ENCODE data around the gene SRSF6. TPM values are rescaled to one million over a fixed set of nuclear protein-coding genes. Genes with fewer than 3 reads are reported as not detected.
A peak's percentile ranks its signal among the peaks of the same experiment; 100 is the strongest.

The SRSF6 gene
- polyA plus RNA-seq, 3 donors from 2014 or later: 18.7 to 43.7 (median 25.4) TPM

- Mint-ChIP-seq H3K9me3 (peaks cover 0 to 2% (median 0%) of the 10 kb centered on the region in 6 donors), H3K27me3 (ENCODE audit: low read depth in 3 of 3) (peaks cover 8 to 27% (median 26%) of the 10 kb centered on the region in 3 donors), H3K4me3 (peak overlapping the region; percentile 92 to 100 (median 97)), H3K4me1 (peaks cover 36 to 63% of the 10 kb centered on the region in 2 donors), H3K27ac (peak overlapping the region; percentile 82 to 100 (median 89)), H3K36me3 (peaks cover 4 to 34% (median 26%) of the 10 kb centered on the region in 3 donors)
- DNase-seq: no peak
Observed at GRCh38 chr20:43458422-43458924, 777 bp downstream of the SRSF6 start.

GRCh38 chr20:43459022-43459942 is 1.6 kb downstream of the SRSF6 start:
- peaks cover 0 to 2% (median 0%) of the 10 kb centered on the region in 6 donors for H3K9me3 Mint-ChIP-seq
- peaks cover 41 to 70% of the 10 kb centered on the region in 2 donors for H3K4me1 Mint-ChIP-seq
- peaks cover 4 to 42% (median 31%) of the 10 kb centered on the region in 3 donors for H3K36me3 Mint-ChIP-seq
- DNase-seq: no peak
- H3K27ac Mint-ChIP-seq: peak overlapping the region; percentile 82 to 95 (median 84)
- H3K4me3 Mint-ChIP-seq: peak overlapping the region; percentile 75 to 97 (median 83)
- H3K27me3 Mint-ChIP-seq (ENCODE audit: low read depth in 3 of 3): peaks cover 8 to 27% (median 24%) of the 10 kb centered on the region in 3 donors

DNA sequence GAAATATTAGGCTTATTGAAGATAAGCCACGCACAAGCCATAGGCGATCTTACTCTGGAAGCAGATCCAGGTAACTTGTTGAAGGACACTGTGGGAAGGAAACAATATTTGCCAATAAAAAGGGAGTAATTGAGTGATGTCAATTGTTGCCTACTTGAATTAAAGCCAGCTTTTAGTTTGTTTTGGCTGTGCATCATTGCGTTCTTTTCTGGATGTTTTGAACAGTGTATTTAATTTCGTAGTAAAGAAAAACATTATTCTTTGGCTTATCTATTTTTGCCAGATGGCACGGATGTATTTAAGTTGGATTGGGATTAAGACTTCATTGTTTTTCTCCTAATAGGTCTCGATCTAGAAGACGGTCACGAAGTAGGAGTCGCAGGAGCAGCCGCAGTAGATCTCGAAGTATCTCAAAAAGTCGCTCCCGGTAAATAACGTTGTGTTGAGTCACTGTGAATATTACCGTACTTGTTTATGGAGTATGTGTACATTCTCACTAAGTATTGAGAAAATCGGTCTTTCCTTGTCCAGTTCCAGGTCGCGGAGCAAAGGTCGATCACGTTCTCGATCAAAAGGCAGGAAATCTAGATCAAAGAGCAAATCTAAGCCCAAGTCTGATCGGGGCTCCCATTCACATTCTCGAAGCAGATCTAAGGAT is 2.6 kb downstream of the SRSF6 start:
- Mint-ChIP-seq H3K36me3 (peaks cover 4 to 51% (median 34%) of the 10 kb centered on the region in 3 donors), H3K27me3 (ENCODE audit: low read depth in 3 of 3) (peaks cover 8 to 27% (median 23%) of the 10 kb centered on the region in 3 donors), H3K9me3 (peaks cover 0 to 2% (median 0%) of the 10 kb centered on the region in 6 donors), H3K27ac (peak overlapping the region in 5 of 6 donors; percentile 7 to 83 (median 42)), H3K4me1 (peaks cover 42 to 70% of the 10 kb centered on the region in 2 donors), H3K4me3 (peak overlapping the region in 3 of 5 donors; percentile 7 to 15 (median 11))
- no peak for DNase-seq

DNA sequence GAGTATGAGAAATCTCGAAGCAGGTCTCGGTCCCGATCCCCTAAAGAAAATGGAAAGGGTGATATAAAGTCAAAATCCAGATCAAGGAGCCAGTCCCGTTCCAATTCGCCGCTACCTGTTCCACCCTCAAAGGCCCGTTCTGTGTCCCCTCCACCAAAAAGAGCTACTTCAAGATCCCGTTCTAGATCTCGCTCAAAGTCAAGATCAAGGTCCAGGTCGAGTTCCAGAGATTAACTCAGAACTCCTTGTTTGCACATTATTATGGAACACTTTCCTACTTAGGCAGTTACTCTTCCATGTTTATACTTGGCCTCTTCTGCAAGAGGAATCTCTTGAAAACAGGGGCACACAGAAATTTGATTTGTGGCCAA is 3.1 kb downstream of the SRSF6 start:
- Mint-ChIP-seq H3K27me3 (ENCODE audit: low read depth in 3 of 3) (peaks cover 8 to 26% (median 23%) of the 10 kb centered on the region in 3 donors), H3K4me3 (peak overlapping the region in 2 of 5 donors; percentile 15 to 32), H3K27ac (peak overlapping the region; percentile 4 to 83 (median 62)), H3K9me3 (peaks cover 0 to 2% (median 0%) of the 10 kb centered on the region in 6 donors), H3K36me3 (peaks cover 4 to 54% (median 37%) of the 10 kb centered on the region in 3 donors), H3K4me1 (peaks cover 42 to 70% of the 10 kb centered on the region in 2 donors)
- no peak for DNase-seq

- peaks cover 10 to 62% (median 45%) of the 10 kb centered on the region in 3 donors for H3K36me3 Mint-ChIP-seq
- peak overlapping the region in 3 of 6 donors; percentile 8 to 24 (median 12) for H3K27ac Mint-ChIP-seq
- H3K4me3 Mint-ChIP-seq: no peak overlapping the region
Observed at GRCh38 chr20:43461894-43462659, 4.4 kb downstream of the SRSF6 start.

DNA sequence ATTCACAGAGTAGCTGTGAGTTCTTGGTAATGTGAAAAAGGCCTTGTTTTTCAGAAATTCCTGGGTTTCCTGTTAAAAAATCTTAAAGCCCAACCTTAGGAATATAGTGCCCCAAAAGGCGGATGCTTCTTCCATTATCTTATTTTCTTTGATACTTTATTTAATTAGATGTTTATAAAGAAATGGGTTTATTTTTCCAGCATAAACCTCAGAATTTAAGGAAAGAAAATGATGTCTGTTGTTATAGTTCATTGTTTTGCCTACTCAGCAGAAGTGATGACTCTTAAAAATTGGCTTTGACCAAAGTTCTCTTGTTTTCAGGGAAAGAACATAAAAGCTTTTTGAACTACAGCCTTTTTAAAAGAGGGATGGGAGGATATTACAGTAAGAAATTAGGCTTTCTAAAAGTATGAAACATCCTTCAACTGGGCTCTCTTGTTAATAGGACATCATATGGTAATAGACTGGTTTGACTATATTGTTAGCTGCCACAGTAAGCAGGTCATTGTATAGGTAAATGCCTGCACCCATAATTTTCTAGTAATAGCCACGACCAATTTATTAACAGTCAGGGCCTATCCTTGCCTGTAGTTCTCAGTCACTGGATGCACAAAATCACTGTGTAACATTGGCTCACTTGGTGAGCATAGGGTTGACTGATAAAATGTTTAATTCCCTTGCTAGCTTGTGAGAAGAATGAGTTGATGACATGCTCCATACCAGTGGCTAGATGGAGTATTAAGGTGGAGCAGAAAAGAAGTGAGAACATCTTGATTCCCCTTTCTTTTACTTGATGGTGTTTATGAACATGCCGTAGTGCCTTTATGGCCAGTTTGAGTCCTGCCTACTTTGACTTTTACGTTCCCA is 5.2 kb downstream of the SRSF6 start:
- Mint-ChIP-seq H3K4me1 (peaks cover 37 to 63% of the 10 kb centered on the region in 2 donors), H3K27me3 (ENCODE audit: low read depth in 3 of 3) (peaks cover 3 to 18% (median 14%) of the 10 kb centered on the region in 3 donors), H3K27ac (peak overlapping the region in 5 of 6 donors; percentile 5 to 67 (median 28)), H3K4me3 (no peak overlapping the region), H3K36me3 (peaks cover 13 to 62% (median 45%) of the 10 kb centered on the region in 3 donors), H3K9me3 (no peaks in the 10 kb centered on the region)
- no peak for DNase-seq

More at GRCh38 chr20:43461894-43462659, 4.4 kb downstream of the SRSF6 start:
- Mint-ChIP-seq H3K9me3 (no peaks in the 10 kb centered on the region), H3K27me3 (ENCODE audit: low read depth in 3 of 3) (peaks cover 8 to 25% (median 21%) of the 10 kb centered on the region in 3 donors), H3K4me1 (peaks cover 40 to 69% of the 10 kb centered on the region in 2 donors)
- DNase-seq: no peak

DNA sequence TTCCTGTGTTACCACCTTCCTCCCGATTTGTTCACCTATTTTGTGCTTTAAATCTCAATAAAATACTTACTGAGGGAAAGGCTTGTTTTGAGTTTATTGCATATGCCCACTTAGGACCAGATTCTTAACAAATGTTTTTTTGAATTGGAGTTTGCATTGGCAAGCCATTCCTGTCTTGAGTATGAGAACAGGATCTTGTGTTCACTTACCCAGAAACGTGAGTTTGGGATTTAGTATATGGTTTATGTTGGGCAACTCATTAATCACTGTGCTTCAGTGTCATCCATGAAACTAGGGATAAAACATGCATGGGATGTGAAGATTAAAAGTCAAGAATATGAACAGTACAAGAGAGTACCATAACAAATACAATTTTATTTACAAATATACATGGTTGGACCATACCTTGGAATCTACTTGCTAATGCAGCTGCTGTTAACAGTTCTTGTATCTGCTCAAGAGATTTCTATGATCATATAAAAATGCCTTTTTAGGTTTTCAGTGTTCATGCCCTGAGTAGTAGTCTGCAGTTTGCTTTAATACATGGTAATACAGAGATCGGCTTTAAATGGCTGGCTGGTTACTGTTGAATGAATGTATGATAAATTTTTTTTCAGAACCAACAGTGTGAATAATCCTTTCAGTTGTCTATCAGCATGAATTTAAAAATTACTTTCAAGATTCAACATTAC is 6.0 kb downstream of the SRSF6 start:
- Mint-ChIP-seq H3K4me3 (no peak overlapping the region), H3K4me1 (peaks cover 35 to 61% of the 10 kb centered on the region in 2 donors), H3K36me3 (peaks cover 13 to 62% (median 45%) of the 10 kb centered on the region in 3 donors), H3K9me3 (no peaks in the 10 kb centered on the region), H3K27ac (peak overlapping the region in 4 of 6 donors; percentile 5 to 67 (median 43)), H3K27me3 (ENCODE audit: low read depth in 3 of 3) (peaks cover 0 to 12% (median 11%) of the 10 kb centered on the region in 3 donors)
- no peak for DNase-seq

GRCh38 chr20:43464219-43464790 is 6.6 kb downstream of the SRSF6 start:
- Mint-ChIP-seq H3K36me3 (peaks cover 13 to 62% (median 45%) of the 10 kb centered on the region in 3 donors), H3K4me1 (peaks cover 29 to 55% of the 10 kb centered on the region in 2 donors), H3K27ac (peak overlapping the region in 1 of 6 donors; percentile 5), H3K27me3 (ENCODE audit: low read depth in 3 of 3) (peaks cover 0 to 12% (median 6%) of the 10 kb centered on the region in 3 donors), H3K4me3 (no peak overlapping the region), H3K9me3 (no peaks in the 10 kb centered on the region)
- no peak for DNase-seq

DNA sequence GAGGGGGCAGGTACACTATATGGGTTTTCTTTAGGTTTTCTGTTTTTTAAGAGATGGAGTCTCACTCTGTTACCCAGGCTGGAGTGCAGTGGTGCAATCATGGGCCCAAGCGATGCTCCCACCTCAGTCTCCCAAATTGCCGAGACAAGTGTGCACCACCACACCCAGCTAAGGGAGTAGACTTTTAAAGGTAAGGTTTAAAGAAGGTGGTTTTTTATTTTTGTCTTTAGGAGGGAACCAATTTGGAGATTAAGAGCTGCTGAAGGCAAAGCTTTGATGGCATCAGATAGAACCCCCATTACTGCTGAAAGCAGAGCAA is 7.9 kb downstream of the SRSF6 start:
- Mint-ChIP-seq H3K4me1 (peaks cover 25 to 42% of the 10 kb centered on the region in 2 donors), H3K9me3 (no peaks in the 10 kb centered on the region), H3K36me3 (peaks cover 13 to 54% (median 34%) of the 10 kb centered on the region in 3 donors), H3K27ac (peak overlapping the region in 1 of 6 donors; percentile 11), H3K27me3 (ENCODE audit: low read depth in 3 of 3) (peaks cover 0 to 7% (median 3%) of the 10 kb centered on the region in 3 donors), H3K4me3 (no peak overlapping the region)
- no peak for DNase-seq

GRCh38 chr20:43467589-43467988 is 9.9 kb downstream of the SRSF6 start:
- Mint-ChIP-seq H3K4me1 (peaks cover 16 to 23% of the 10 kb centered on the region in 2 donors), H3K36me3 (peaks cover 13 to 40% (median 25%) of the 10 kb centered on the region in 3 donors), H3K9me3 (no peaks in the 10 kb centered on the region), H3K4me3 (no peak overlapping the region), H3K27ac (peak overlapping the region in 1 of 6 donors; percentile 64), H3K27me3 (ENCODE audit: low read depth in 3 of 3) (peaks cover 0 to 2% (median 2%) of the 10 kb centered on the region in 3 donors)
- DNase-seq: no peak

DNA sequence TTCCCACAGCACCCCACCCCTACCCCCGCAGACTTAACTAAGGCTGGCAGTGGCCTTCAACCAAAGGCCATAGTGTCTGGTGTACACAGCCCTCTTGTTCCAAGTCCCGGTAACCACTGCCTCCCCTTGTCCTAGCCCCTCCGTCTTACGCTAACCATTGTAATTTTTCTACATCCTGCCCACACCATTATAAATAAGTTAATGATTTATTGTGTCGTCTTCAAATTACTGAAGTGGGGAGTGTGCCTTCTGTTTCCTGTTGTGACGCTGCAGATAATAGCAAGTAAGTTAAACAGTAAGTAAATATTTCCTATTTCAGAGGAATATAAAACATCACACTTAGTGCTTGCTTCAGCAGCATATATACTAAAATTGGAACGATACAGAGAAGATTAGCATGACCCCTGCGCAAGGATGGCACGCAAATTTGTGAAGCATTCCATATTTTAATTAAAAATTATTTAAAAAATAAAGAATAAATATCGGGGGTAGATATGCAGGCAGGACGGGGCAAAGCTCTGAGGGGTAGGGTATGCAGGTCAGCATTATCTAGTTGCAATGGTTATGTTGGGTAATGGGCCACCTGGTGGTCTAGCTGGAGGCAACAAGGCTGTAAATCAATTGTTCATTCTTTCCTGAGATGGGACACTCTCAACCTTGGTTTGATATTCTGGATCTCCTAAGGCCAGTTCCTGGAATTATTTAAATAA is 15.1 kb downstream of the SRSF6 start:
- DNase-seq: no peak
- Mint-ChIP-seq H3K4me1 (peaks cover 0 to 5% of the 10 kb centered on the region in 2 donors), H3K27ac (peak overlapping the region in 1 of 6 donors; percentile 21), H3K27me3 (ENCODE audit: low read depth in 3 of 3) (peaks cover 0 to 2% (median 0%) of the 10 kb centered on the region in 3 donors), H3K4me3 (no peak overlapping the region), H3K36me3 (peaks cover 0 to 4% (median 4%) of the 10 kb centered on the region in 3 donors), H3K9me3 (no peaks in the 10 kb centered on the region)

Data from immature natural killer cell (primary cell).